Coronary artery (tissue), 2 donors: ENCODE results near the gene SPEM2.

Experiments used
- DNase-seq: peaks from one replicate; pipeline ENCODE4 v3.0.0-alpha.2; 2017; ENCODE audit warnings: low spot score
- H3K27ac ChIP-seq, 2 donors: fragments of 200-600 bp; sonication (generic); one replicate each; pipeline ENCODE4 v1.5.1; 2016 to 2019
- H3K4me3 ChIP-seq: fragments of 200-600 bp; sonication (generic); 2 replicates; pipeline ENCODE4 v1.5.1; 2016; ENCODE audit warnings: mild to moderate bottlenecking, moderate library complexity
- CTCF ChIP-seq: fragments of 200-600 bp; sonication (generic); IDR thresholded peaks from one replicate; pipeline ENCODE4 v1.5.1; 2019; ENCODE audit warnings: antibody characterized with exemption

SPEM2 gene

GRCh38 chr17:7415784-7416183 lies 9.6 kb upstream of the SPEM2 start:
- TF ChIP-seq CTCF, result no peak
- H3K27ac ChIP-seq, result no peak overlapping the region
- DNase-seq, result no peak

GRCh38 chr17:7416323-7416722 lies 9.1 kb upstream of the SPEM2 start:
- H3K27ac ChIP-seq, result no peak overlapping the region
- no peak for DNase-seq
- no peak for TF ChIP-seq CTCF

More at GRCh38 chr17:7415784-7416183, 9.6 kb upstream of the SPEM2 start:
- no peak overlapping the region for H3K4me3 ChIP-seq

DNA sequence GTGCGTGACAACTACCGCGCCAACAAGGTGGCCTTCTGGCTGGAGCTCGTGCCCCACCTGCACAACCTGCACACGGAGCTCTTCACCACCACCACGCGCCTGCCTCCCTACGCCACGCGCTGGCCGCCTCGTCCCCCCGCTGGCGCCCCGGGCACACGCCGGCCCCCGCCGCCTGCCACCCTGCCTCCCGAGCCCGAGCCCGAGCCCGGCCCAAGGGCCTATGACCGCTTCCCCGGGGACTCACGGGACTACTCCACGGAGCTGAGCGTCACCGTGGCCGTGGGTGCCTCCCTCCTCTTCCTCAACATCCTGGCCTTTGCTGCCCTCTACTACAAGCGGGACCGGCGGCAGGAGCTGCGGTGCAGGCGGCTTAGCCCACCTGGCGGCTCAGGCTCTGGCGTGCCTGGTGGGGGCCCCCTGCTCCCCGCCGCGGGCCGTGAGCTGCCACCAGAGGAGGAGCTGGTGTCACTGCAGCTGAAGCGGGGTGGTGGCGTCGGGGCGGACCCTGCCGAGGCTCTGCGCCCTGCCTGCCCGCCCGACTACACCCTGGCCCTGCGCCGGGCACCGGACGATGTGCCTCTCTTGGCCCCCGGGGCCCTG lies 8.3 kb upstream of the SPEM2 start:
- Histone ChIP-seq H3K4me3 (no peak overlapping the region), H3K27ac (no peak overlapping the region)
- no peak for TF ChIP-seq CTCF
- no peak for DNase-seq

More at GRCh38 chr17:7416323-7416722, 9.1 kb upstream of the SPEM2 start:
- no peak overlapping the region for H3K4me3 ChIP-seq

DNA sequence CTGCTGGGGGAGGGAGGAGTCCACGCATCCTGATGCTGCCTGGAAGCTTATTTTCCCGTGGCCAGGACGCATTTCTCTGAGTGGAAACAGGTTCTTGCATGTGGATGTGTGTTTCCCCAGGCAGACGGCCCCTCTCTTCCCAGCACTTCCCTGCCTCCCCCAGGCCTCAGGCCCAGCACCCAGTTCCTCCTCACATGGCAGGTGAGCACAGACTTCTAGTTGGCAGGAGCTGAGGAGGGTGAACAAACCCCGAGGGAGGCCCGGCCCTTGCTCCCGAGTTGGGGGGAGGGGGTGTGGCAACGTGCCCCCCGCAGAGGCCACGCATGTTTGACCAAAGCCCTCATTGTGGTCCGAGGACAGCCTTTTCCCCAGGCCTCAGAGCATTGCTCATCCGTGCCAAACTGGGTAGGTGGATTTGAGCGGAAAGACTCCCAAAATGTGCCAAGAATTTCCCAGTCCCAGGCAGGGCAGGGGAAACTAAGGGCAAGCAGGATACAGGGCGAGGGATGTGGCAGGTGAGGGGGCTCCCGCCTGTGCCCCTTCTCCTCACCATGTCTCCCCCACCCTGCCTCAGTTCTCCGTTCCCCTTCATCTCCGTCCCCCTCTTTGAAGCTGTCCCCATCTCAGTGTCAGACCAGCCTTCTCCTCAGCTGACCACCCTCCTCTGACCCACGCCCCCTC lies 6.8 kb upstream of the SPEM2 start:
- no peak for TF ChIP-seq CTCF
- DNase-seq, result no peak
- Histone ChIP-seq H3K27ac (no peak overlapping the region), H3K4me3 (no peak overlapping the region)

GRCh38 chr17:7419819-7420610 lies 5.4 kb upstream of the SPEM2 start, which contains the start of gene SPEM1:
TSS of gene SPEM1 (plus strand) at chr17:7420324. CDS start at chr17:7420385, 61 bp downstream.
- no peak within 1 kb of the TSS for H3K27ac ChIP-seq
- no peak within 1 kb of the TSS for H3K4me3 ChIP-seq
- no peak for TF ChIP-seq CTCF
- no peak for DNase-seq

DNA sequence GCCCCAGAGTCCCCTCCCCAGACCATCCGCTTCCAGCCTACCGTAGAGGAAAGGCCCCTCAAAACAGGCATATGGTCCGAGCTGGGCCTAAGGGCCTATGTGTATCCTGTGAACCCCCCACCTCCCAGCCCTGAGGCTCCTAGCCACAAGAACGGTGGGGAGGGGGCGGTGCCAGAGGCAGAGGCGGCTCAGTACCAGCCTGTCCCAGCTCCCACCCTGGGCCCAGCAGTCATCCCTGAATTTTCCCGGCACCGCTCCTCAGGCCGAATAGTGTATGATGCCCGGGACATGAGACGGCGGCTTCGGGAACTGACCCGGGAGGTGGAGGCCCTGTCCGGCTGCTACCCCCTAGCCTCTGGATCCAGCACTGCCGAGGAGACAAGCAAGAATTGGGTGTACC lies 4.2 kb upstream of the SPEM2 start:
- Histone ChIP-seq H3K4me3 (no peak overlapping the region), H3K27ac (no peak overlapping the region)
- no peak for TF ChIP-seq CTCF
- no peak for DNase-seq
